Measurements from ENCODE around the gene CAVIN2. TPM values are rescaled to one million over a fixed set of nuclear protein-coding genes. Genes with fewer than 3 reads are reported as not detected.

Gene CAVIN2
- total RNA-seq: 182 TPM
- long read RNA-seq, transcript CAVIN2-201 (2 exons, 3,229 nt): major isoform, 556 of 581 reads
- long read RNA-seq, partial matches to known transcripts: 0 of 581 reads
- long read RNA-seq, other reads (novel, unspliced or antisense): 25 of 581 reads

DNA sequence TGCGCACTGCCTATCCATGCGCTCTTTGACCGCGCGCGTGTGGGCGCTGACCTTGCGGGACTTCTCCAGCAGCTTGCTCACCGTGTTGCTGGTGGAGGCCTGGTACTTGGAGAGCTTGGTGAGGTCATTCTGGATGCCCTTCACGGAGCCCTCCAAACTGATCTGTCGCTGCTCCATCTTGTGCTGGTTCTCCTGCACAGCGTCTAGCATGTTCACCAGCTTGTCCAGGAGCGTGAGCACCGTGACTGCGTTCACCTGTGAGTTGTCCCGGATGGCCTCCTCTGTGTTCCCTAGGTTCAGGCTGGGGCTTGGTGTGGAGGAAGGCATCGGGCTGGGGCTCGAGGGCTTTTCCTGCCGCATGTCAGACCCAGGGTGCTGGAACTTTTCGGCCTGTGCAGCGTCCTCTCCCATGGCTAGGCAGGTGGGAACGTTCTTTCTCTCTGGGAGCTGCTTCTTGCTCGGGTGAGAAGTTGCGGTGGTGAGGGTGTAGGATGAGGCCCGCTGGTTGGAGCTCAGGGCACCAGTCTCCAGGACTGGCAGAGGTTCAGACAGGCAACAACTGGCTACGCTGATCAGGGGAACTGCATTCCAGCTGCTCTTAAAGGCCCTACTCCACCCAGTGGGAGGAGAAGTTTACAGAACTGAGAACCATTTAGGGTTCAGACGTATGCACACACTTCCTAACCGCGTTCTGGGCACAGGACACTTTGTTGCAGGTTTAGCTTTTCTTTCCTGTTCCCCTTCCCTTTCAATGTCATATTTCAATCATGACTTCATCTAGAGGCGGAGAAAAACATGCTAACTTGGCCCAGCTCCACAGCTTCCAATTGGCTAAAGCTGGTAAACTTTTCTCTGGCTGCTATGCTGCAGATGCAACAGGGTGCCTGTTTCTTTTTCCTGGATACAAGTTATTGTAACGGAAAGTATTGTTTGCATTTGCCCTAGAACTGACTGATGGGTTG, at the start of gene CAVIN2:
Gene CAVIN2, minus strand, starts transcription at position 574 of the 962 bp plus-strand sequence. Its CDS starts 163 bp downstream, at position 411.
- TF ChIP-seq, protein P1, sequence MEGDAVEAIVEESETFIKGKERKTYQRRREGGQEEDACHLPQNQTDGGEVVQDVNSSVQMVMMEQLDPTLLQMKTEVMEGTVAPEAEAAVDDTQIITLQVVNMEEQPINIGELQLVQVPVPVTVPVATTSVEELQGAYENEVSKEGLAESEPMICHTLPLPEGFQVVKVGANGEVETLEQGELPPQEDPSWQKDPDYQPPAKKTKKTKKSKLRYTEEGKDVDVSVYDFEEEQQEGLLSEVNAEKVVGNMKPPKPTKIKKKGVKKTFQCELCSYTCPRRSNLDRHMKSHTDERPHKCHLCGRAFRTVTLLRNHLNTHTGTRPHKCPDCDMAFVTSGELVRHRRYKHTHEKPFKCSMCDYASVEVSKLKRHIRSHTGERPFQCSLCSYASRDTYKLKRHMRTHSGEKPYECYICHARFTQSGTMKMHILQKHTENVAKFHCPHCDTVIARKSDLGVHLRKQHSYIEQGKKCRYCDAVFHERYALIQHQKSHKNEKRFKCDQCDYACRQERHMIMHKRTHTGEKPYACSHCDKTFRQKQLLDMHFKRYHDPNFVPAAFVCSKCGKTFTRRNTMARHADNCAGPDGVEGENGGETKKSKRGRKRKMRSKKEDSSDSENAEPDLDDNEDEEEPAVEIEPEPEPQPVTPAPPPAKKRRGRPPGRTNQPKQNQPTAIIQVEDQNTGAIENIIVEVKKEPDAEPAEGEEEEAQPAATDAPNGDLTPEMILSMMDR (IDR thresholded peaks at IDR 0.05): no peak
- DNase-seq: peak; percentile 67

DNA sequence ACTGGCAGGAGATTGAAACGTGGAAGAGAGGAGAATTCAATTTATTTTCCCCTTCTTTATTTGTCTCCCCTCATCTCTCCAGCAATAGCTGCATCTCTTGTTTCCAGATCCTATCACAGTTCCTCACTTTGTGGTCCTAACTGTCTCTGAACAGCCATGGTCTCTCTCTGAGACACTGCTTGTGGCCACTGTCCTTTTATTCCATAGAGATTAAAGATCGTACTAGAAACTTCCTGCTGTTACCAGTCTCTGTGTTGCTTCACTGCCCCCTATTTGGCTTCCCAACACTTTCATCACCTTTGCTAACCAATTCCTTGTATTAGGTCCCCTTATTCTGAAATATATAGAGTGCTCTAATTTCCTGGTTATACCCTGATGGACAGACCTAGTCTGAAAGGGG, 48.9 kb upstream of the CAVIN2 start:
- ATAC-seq: no peak
- TF ChIP-seq, protein P1 (IDR thresholded peaks at IDR 0.05): no peak
- no peaks in the 10 kb centered on the region for H3K4me1 ChIP-seq
- no peak overlapping the region for H3K27ac ChIP-seq
- no peak overlapping the region for H3K4me3 ChIP-seq
- no peaks in the 10 kb centered on the region for H3K27me3 ChIP-seq (ENCODE audit: low read depth)
- H3K36me3 ChIP-seq: no peaks in the 10 kb centered on the region
- DNase-seq: no peak
- H3K9me3 ChIP-seq: no peaks in the 10 kb centered on the region
- intact Hi-C loops (cut with DNase I): no loop called here

More for the DNA sequence above, at the start of gene CAVIN2:
- Histone ChIP-seq H3K9me3 (no peaks in the 10 kb centered on the region), H3K4me3 (peak within 1 kb of the TSS; percentile 72), H3K27me3 (ENCODE audit: low read depth) (no peaks in the 10 kb centered on the region), H3K36me3 (peaks cover 6% of the 10 kb centered on the region), H3K27ac (peak within 1 kb of the TSS; percentile 95), H3K4me1 (peaks cover 43% of the 10 kb centered on the region)
- ATAC-seq: peak; percentile 92 to 95
- intact Hi-C loops (cut with DNase I): no loop called here

DNA sequence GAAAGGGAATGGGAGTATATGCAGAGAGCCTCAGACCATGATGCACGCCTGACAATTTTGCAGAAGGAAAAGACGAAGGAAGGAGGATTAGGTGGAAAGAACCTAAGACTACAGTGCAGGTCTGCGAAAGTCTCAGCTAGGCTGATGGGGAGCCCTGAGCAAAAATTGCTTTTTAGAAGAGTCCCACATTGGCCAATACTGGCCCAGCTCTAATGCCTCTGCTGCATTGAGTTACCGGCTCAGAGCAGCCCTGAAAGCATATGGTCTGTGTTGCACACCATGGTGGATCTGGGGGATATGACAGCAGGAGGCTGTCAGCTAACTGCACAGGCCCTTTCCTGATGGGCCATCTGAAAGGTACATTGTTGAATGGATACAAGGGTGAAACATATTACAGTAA, 48.3 kb upstream of the CAVIN2 start:
- no peaks in the 10 kb centered on the region for H3K9me3 ChIP-seq
- TF ChIP-seq, protein P1 (IDR thresholded peaks at IDR 0.05): no peak
- no peaks in the 10 kb centered on the region for H3K4me1 ChIP-seq
- ATAC-seq (no peak), DNase-seq (no peak)
- H3K27me3 ChIP-seq (ENCODE audit: low read depth): no peaks in the 10 kb centered on the region
- no peak overlapping the region for H3K4me3 ChIP-seq
- H3K36me3 ChIP-seq: no peaks in the 10 kb centered on the region
- no peak overlapping the region for H3K27ac ChIP-seq
- intact Hi-C loops (cut with DNase I): no loop called here

DNA sequence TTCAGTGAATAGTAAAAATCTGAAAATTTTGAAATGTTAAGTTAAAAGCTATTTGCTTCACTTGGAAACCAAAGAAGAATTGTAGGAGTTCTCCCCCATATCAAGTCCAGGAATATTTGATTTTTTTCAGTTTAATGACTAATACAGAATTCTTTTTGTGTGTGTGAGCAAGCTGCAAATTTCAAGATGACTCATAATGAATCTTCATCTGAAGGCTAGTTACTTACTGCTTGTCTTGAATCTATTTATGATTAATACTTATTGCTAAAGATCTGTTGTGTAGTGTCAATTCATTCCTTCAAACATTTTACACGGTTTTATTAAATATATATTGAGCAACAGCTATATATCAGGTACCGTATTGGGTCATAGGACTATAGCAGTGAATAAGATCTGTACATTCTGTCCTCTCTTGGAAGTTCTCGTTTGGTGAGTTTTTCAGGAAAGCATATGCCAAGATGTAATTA, 47.8 kb upstream of the CAVIN2 start:
- intact Hi-C loops (cut with DNase I): no loop called here
- Histone ChIP-seq H3K27me3 (ENCODE audit: low read depth) (no peaks in the 10 kb centered on the region), H3K36me3 (no peaks in the 10 kb centered on the region), H3K27ac (no peak overlapping the region), H3K4me3 (no peak overlapping the region), H3K9me3 (no peaks in the 10 kb centered on the region), H3K4me1 (no peaks in the 10 kb centered on the region)
- no peak for ATAC-seq
- TF ChIP-seq, protein P1 (IDR thresholded peaks at IDR 0.05): no peak
- DNase-seq: no peak

DNA sequence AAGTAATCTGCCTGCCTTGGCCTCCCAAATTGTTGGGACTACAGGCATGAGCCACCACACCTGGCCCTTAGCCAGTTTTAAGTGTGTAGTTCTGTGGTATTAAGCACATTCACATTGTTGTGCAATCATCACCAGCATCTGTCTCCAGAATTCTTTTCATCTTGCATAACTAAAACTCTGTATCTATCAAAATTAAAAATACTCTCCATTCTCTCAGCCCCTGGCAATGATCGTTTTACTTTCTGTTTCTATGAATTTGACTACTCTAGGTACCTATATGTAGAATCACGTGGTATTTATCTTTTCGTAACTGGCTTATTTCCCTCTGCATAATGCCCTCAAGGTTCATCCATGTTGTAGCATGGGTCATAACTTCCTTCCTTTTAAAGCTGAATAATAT, 45.5 kb upstream of the CAVIN2 start:
- DNase-seq (no peak), ATAC-seq (no peak)
- TF ChIP-seq, protein P1 (IDR thresholded peaks at IDR 0.05): no peak
- no peaks in the 10 kb centered on the region for H3K9me3 ChIP-seq
- no peak overlapping the region for H3K27ac ChIP-seq
- H3K27me3 ChIP-seq (ENCODE audit: low read depth): no peaks in the 10 kb centered on the region
- H3K4me3 ChIP-seq: no peak overlapping the region
- H3K4me1 ChIP-seq: no peaks in the 10 kb centered on the region
- intact Hi-C loops (cut with DNase I): no loop called here
- no peaks in the 10 kb centered on the region for H3K36me3 ChIP-seq

Data from lower lobe of right lung (tissue), 2 donors.